Stimulated activated CD8-positive, alpha-beta memory T cell treated with anti-CD3 and anti-CD28 coated beads, Interleukin-12 subunit alpha, Interleukin-12 subunit beta, amount 100 ng/mL, for 24 hours (primary cell): ENCODE results near the gene AVP.

Experiments
- DNase-seq: peaks from one replicate; pipeline ENCODE4 v3.0.0-alpha.2; 2020; ENCODE audit errors: extremely low read depth

AVP gene

GRCh38 chr20:3109350-3110302 lies 25.1 kb upstream of the AVP start:
- no peak for DNase-seq

GRCh38 chr20:3107464-3108025 lies 23.0 kb upstream of the AVP start:
- DNase-seq: no peak

GRCh38 chr20:3106658-3107463 lies 22.3 kb upstream of the AVP start:
- DNase-seq: no peak

GRCh38 chr20:3106185-3106584 lies 21.7 kb upstream of the AVP start:
- no peak for DNase-seq

GRCh38 chr20:3105256-3106137 lies 21.0 kb upstream of the AVP start:
- no peak for DNase-seq

GRCh38 chr20:3103369-3104032 lies 19.0 kb upstream of the AVP start:
- DNase-seq: no peak

- no peak for DNase-seq
Observed at GRCh38 chr20:3102575-3103368, 18.2 kb upstream of the AVP start.

- peak; percentile 28 for DNase-seq
Observed at GRCh38 chr20:3101737-3102574, 17.4 kb upstream of the AVP start.

- DNase-seq: no peak
Observed at GRCh38 chr20:3101251-3101650, 16.7 kb upstream of the AVP start.

- no peak for DNase-seq
Observed at GRCh38 chr20:3100480-3100879, 16.0 kb upstream of the AVP start.

- DNase-seq: no peak
Observed at GRCh38 chr20:3094848-3095629, 10.5 kb upstream of the AVP start.

GRCh38 chr20:3093861-3094361 lies 9.4 kb upstream of the AVP start:
- no peak for DNase-seq

- DNase-seq: no peak
Observed at GRCh38 chr20:3092611-3093379, 8.3 kb upstream of the AVP start.

- DNase-seq: no peak
Observed at GRCh38 chr20:3090565-3090964, 6.0 kb upstream of the AVP start.

- DNase-seq: no peak
Observed at GRCh38 chr20:3088031-3088430, 3.5 kb upstream of the AVP start.

- no peak for DNase-seq
Observed at GRCh38 chr20:3085571-3086072, 1.1 kb upstream of the AVP start.

- DNase-seq: no peak
Observed at GRCh38 chr20:3084986-3085360, 449 bp upstream of the AVP start.
